ENCODE results near the gene STAB2.

Gene STAB2

DNA sequence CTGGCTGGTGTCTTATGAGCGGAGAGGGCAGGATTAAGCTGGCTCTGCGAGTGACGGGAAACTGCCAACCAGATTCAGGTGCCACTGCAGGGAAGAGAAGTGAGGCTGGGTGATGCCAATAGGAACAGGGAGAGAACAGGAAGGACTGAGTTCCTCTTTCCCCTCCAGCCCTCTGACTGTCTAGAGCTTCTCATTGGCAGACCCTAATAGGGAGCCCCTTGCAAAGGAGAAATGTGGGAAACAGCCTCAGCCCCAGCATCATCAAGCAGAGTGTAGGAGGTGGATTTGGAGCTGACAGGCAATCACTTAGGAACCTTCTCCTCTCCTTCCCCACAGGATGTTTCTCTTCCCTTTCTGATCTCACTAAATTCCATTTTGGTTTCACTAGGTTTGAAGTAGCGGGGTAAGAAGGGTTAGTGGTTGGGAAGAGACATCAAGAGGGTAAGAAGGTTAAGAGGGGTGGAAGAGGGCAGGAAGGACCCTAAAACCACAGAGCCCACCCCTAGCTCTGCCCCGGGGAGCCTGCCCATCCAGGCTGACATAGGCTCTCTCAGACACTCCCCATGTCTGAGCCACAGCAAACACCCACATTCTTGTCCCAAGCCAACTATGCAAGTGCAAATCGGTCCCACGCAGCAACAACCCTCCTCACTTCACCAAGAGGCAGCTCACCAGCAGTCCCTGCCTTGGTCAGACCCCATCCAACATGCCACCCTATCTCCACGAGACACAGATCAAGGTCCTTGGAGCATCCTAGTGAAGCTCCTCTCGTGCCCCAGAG lies 111.1 kb downstream of the STAB2 start:
- FAIRE-seq = no peak

DNA sequence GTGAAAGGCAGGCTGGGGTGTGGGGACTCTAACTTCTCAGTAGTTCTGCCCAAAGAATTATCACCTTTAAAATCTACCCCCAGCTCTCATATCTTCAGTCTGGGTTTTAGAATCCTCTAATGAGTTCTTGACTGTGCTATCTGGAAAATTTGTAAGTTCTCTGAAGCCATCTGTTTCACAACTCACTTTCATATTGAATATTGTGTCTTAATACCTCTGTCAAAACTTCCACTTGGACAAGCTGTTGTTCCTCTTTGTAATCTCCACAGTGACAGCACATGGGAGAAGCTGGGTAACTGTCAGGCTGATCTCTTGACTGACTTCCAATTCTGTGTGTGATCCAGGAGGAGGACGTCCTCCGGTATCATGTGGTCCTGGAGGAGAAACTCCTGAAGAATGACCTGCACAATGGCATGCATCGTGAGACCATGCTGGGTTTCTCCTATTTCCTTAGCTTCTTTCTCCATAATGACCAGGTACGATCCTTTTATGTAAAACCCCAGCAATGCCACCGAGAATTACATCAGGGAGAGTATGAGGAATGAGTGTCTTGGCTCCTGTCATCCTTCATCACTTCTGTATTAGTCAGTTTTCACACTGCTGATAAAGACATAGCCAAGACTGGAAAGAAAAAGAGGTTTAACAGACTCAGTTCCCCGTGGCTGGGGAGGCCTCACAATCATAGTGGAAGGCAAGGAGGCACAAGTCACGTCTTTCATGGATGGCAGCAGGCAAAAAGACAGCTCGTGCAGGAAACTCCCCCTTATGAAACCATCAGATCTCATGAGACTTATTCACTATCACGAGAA lies 111.9 kb downstream of the STAB2 start:
- FAIRE-seq = no peak

DNA sequence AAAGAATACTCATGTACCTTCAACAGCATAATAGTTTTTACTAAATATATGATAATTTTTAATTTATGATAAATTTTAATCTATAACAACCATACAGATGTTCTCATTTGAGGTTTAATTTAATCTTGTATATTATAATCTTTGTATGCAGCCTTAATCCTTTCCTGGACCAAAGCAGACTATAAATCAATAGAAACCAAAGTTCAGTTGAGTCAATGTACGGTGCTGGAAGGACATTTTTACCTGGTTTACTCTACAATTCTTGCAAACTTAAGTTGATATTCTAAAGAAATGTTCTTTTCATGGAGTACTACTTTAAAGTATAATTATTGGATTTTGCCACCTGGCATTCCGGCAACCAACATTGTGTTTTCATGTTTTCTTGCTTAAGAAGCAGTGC lies 118.0 kb downstream of the STAB2 start:
- FAIRE-seq = no peak

DNA sequence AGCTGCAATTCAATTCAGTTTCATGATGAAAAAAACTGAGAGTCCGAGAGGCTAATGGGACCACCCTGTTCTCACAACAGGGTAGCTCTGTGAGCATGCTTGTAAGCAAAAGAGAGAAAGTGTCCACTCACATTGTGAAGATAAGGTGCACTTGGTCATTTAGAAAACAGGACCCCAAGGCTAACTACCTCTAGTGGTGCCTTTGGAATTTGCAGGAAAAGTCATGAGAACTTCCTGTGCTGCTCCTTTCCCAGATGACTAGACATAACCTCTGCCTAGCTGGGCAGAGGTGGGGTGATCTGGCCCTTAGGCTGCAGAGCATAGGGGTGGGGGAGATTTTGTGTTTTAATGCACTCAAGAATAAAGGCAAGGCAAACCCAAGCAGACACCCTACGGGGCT lies 118.9 kb downstream of the STAB2 start:
- FAIRE-seq = no peak

DNA sequence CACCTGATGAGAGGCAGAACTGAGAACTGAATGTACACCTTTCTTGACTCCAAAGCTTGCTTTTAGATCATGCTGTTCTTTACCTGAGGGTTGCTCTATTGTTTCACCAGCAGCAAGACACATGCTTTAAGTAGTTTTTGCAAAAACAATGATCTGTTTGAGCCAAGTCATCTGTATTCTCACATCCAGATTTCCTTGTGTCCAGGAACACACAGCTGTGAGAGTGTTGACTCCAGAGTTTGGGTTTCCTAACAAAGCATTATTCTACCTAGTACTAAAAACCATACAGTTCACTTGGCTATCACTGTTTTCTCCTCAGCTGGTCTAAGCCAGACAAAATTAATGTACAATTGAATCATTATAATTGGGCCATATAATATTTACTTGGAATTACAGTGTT lies 120.4 kb downstream of the STAB2 start:
- FAIRE-seq = no peak

DNA sequence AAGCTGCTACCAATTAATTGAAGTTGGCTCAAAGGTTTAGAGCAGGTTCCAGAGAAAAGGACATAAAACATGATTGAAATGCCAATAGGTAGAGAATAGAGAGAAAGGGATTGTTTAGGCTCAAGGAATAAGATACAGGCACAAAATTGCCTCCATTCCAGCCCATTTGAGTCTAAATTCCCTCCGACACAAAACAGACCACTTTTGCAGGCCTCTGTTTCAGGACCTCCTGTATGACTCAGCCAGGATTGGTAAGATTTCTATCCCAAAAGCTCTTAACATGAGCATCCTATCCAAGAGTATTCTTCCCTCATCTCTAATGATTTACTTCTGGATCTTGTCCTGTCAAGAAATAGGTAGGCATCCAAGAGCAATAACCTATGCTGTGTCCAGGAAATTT lies 123.5 kb downstream of the STAB2 start:
- FAIRE-seq = no peak

DNA sequence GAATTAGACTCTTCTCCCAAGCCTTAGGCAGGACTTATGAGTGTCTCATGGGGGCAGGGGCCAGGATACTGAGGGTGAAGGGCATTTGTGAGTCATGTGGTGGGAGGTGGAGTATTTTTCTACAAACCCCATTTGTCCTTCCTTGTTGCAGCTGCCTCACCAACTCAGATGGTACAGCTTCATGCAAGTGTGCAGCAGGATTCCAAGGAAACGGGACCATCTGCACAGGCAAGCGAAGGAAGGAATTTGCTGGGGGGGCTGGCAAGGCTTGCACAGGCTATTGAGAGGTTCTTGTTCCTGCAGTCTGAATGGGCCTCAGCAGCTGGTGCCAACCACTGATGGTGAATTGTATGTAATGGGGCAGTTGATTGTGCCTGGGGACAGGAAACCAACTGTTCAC lies 125.1 kb downstream of the STAB2 start:
- no peak for FAIRE-seq

DNA sequence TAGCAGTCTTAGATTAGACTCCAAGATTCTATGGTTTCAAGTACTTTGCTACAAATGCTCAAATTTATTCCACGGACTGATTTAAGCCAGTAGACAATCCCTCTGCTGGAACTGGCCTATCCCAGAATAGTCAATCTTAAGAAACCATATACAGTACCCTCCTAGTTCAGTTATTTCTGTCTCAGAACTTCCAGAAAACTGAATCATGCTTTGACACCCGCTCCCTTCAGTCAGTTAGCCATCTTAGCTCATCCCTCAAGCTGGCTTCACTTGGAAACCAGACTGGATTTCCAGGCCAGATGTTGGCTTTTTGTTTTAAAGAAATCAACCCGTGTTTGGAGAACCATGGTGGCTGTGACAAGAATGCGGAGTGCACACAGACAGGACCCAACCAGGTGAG lies 128.4 kb downstream of the STAB2 start:
- no peak for FAIRE-seq

DNA sequence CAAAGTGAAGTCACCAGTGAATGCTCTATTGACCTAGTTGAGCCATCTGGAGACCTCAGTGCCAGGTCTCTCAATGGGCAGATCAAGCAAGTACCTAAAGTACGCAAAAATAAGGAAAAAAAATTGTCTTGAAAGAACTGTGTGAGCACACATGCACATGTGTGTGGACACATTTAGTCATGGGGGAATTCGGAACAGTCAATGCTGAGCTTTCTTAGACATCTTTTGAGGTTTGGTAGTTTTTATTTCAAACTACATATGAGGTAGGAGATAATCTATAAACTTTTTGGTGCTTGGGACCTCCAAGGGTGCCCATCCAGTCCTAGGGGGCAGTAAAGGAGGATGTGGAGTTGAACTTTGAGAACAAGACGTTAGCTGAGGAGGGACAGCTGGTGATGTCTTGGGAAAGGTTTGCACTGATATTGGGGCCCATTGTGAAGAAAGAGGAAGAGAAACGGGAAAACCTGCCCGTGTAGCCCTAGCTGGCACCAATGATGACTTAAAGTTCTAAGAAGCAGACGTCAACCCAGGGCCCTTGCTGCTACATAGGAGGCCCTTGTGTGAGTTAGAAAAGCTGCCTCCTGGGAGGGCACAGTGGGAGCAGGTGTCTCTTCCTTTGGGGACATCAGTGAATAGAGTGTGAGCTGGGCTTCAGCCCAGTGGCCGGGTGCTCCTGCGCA lies 129.6 kb downstream of the STAB2 start:
- FAIRE-seq = no peak

DNA sequence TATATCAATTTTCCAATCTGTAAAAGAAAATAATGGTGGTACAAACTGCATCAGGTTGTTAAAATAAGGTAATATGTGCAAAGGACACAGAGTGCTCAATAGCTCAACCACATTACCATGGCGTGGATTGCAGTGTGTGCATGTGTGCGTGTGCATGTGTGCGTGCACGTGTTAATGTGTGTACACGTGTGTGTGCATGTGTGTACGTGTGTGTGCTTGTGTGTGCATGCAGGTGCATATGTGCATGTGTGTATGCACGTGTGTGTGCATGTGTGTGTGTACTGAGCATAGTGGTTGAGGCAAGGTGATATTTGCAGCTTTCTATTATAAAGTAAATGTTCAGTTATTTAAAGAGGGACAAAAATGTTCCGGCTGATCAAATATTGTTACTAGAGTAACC lies 138.3 kb downstream of the STAB2 start:
- no peak for FAIRE-seq

DNA sequence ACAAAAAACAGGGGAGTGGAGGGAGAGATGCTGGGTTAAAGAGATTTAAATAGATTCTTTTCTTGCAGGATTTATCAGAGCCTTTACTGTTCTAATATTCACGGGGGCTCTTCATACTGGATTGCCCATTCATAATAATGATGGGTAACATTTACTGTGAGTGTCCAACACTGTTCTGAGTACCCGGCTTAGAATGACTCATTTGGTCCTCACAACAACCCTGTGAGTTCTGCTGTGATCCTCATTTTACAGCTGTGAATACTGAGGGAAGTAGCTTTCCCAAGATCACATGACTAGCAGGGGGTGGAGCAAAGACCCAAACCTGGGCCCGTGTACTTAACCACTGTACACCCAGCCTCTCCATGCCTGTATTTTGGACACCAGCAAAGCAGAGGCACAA lies 140.6 kb downstream of the STAB2 start:
- no peak for FAIRE-seq

DNA sequence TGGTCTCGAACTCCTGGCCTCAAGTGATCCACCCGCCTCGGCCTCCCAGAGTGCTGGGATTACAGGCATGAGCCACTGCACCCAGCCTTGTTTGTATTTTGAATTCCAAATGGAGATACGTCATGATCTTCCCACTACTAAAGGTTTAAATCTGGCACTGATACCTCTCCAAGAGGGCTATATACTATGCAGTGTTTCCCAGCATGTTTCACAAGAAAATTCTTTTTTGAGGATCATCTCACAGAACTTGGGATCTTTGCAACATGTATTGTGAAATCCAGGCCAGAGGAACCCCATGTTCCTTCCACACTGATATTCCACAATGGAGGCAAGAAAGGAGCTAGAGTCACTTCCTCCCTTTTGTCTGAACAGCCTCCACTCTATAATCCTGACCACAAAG lies 141.2 kb downstream of the STAB2 start:
- FAIRE-seq = no peak

DNA sequence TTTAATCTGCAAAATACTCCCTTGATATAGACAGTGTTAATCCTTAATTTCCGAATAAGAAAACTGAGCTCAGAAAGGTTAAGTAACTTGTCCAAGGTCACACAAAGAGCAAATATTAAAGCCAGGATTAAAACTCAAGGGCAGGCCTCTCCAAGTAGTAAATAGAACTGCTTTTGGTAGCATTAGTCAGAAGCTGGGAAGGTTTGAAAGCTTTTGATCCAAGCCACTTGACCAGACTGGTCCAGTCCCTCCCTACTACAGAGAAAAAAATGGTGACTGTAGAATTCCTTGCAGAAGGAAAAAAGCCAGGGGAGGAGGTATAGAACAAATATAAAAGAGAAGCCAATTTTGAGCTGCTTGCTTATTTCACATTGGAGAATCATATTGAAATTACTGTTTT lies 142.4 kb downstream of the STAB2 start:
- FAIRE-seq = no peak

DNA sequence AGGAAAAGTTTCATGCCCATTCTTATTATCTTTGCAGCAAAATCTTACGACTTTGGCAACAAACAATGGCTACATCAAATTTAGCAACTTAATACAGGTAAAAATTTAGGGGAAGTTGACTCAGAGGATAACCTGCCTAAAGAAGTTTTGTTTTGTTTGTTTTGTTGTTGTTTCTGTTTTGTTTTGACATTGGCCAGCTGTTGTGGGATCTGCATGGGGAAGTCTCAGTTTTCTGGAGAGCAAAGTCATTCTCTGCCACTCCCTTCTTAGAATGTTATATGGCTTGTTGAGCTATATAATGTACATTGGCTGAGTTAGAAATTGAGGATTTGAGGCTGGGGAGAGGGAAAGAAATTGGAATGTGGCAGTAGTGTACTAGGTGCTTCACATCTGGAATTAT lies 144.5 kb downstream of the STAB2 start:
- no peak for FAIRE-seq

DNA sequence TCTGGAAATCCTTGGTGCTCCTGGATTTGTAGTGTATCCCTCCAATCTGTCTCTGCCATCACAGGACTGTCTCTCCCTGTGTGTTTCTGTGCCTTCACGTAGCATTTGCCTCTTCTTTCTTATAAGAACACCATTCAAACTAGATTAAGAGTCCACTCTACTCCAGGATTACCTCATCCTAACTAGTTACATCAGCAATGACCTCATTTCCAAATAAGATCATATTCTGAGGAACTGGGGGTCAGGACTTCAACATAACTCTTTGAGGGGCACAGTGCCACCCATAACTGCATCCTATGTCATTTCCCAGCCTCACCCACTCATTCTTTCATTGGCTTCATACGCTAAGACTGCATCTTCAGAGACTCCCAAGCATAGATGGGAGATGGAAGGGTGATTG lies 147.8 kb downstream of the STAB2 start:
- no peak for FAIRE-seq

DNA sequence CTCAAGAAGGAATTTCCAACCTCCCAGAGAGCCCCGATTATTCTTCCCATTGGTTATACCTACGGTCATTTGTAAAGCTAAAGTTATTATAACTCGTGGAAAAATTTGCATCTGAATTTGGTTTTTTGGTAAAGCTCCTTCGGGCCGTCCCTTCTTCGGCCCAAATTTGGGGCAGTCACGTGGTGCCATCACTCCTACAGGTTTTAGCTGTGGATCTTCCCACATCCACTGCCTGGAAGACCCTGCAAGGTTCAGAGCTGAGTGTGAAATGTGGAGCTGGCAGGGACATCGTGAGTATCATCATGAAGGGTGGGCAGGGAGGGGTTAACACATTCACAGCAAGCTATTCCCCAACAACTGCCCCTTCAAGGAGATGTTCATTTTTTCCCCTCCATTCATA lies 148.2 kb downstream of the STAB2 start:
- no peak for FAIRE-seq

DNA sequence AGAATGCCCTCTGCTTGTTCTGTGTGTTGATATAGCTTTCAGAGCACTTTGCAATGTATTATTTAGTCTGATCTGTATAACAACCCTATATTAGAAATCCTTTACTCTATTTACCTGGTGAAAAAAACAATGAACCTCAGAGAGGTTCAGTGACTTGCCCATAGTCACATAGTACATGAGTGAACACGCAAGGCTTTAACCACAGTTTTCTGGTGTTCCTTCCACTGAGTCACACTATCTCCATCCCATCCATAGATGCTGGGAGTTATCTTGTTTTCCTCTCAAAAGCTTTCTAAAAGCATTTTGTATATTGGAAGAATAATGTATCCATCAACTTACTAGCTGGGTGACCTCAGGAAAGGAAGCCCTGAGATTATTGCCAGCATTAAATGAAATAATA lies 149.5 kb downstream of the STAB2 start:
- FAIRE-seq = no peak

DNA sequence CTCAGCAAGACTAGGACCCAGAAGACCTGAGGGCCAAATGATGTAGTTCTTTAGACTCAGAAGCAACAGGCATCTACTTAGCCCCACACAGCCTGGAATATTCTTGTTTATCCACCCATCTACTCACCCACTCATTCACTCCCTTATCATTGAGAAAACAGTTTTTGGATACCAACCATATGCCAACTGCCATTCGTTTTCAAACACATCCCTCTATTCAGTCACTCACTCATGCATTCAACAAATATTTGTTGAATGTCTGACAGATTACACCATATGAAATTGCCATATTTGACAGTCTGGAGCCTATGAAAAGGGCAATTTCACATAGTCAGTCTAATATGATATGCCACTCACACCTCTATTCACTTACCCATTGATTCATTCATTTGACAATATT lies 150.8 kb downstream of the STAB2 start:
- no peak for FAIRE-seq

DNA sequence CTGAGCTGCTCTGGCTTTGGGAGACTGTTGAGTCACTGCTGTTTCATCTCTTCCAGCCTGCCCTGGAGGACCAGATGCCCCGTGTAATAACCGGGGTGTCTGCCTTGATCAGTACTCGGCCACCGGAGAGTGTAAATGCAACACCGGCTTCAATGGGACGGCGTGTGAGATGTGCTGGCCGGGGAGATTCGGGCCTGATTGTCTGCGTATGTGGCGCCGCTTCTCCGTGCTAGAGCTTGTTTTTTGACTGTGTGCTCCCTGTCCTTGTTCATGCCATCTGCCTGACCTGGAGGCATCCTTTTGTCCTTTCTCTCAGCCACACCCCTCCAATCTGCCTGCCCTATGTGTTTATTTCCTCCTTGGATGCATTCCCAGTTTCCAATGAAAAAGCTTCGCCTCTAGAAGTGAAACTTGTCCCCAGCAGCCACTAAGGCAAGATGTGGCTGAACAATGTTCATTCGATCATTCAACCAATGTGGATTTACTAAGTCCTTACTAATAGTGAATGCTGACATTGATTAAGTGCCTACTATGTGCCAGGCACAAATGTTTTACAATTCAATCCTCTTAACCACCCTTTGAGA lies 155.4 kb downstream of the STAB2 start:
- FAIRE-seq = no peak

DNA sequence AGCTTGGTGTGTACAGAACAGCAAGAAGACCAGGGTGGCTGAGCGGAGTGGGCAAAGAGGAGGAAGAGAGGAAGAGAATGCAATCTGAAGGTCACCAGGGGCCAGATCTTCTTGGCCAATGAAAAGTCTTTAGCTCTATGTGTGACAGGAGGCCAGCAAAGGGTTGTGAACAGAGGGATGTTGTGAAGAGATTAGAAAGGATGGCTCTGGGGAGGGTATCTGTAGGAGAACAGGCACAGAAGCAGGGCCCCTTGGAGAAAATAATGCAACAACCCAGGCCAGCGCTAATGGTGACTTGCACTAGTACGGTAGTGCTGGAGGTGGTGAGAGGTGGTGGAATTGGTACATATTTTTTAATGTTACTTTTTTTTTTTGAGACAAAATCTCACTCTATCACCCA lies 156.7 kb downstream of the STAB2 start:
- no peak for FAIRE-seq

DNA sequence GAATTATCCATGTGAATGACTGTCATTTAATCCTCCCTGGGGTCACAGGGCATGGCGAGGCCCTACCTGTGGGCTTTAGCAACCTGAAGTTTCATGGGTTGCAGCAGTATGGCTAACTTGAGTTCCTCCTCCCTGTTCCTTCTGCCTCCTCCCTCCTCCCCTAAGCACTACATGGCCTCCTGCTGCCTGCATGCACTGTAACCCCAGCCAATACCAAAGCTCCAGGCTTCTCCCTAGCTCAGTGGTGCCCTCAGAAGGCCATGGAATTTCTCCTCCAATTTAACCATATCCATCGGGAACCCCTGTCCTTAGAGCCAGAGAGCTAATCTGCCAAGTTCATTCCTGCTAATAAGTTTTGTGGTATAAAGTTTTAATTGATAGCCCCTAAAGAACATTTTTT lies 158.9 kb downstream of the STAB2 start:
- FAIRE-seq = no peak

DNA sequence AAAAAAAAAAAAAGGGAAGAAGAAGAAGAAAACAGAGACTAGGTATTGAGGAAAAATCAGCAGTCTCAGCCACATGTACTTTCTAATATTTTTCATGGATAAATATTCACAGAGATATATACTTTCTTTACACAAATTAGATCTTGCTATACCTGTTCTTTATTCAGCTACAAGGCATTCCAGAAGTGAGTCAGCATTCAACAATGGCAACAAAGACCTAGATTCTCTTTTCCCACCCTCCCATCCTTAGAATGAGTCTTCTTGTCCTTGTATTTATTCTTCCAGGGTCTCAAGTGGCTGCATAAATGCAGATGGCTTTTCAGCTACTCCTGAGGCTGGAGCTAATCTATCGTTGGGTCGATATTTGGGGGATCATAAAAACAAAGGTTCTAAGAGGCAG lies 160.9 kb downstream of the STAB2 start:
- FAIRE-seq = no peak

DNA sequence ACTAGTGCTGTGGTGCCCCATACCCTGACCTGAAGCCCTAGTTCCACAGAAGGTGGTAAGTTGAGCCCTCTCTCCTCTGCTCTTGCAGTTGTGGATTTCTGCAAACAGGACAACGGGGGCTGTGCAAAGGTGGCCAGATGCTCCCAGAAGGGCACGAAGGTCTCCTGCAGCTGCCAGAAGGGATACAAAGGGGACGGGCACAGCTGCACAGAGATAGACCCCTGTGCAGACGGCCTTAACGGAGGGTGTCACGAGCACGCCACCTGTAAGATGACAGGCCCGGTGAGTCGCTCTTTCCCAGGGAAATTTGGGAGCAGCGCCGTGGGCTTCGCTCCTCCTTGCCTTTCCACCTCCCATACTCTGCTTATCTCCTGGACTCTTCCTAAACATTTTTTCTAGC lies 161.8 kb downstream of the STAB2 start:
- no peak for FAIRE-seq

DNA sequence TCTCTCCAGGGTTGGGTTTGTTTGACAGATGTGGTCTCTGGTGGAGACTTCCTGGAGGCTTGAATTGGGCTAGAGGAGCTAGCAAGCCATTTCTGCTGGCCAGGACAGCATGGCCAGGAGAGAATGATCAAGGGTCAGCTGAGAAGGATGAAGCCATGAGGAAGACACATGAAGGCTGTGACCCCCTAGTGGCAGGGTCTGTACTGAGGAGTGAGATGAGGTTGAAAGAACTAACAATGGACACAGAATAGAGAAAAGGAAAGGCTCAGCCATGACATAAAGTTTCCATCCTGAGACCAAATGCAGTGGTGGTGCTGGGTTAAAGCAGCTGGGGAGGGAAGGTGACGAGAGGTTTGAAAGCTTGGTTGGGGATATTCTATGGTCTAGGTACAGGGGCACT lies 164.1 kb downstream of the STAB2 start:
- FAIRE-seq = no peak
